Stimulated activated naive CD8-positive, alpha-beta T cell treated with anti-CD3 and anti-CD28 coated beads, Interleukin-15, amount 100 ng/mL, for 72 hours (primary cell): Measurements from ENCODE around the gene TBC1D1.

Experiments
- ATAC-seq: fragments of 150-1000 bp; cut with Tn5 transposase; 2 replicates; pipeline ENCODE4 v1.10.0; 2021; ENCODE audit warnings: mild to moderate bottlenecking, moderate library complexity
- DNase-seq, 2 donors: peaks; one replicate each; pipeline ENCODE4 v3.0.0; 2021 to 2022
- H3K27ac Mint-ChIP-seq, 2 donors: one replicate each; pipeline ENCODE4 v1.8.0; 2022; ENCODE audit warnings: mild to moderate bottlenecking in 2 of 2, mixed read lengths in 2 of 2, moderate library complexity in 2 of 2
- H3K27me3 Mint-ChIP-seq: one replicate; pipeline ENCODE4 v1.8.0; 2022; ENCODE audit warnings: mixed read lengths
- H3K4me1 Mint-ChIP-seq: one replicate; pipeline ENCODE4 v1.8.0; 2022; ENCODE audit warnings: mild to moderate bottlenecking, mixed read lengths
- H3K4me3 Mint-ChIP-seq, 2 donors: one replicate each; pipeline ENCODE4 v1.8.0; 2022; ENCODE audit warnings: mild to moderate bottlenecking in 2 of 2, mixed read lengths in 2 of 2, moderate library complexity in 1 of 2
- H3K9me3 Mint-ChIP-seq, 2 donors: one replicate each; pipeline ENCODE4 v1.8.0; 2022; ENCODE audit warnings: mixed read lengths in 2 of 2

The TBC1D1 gene

GRCh38 chr4:38071801-38072431 is 181.0 kb downstream of the TBC1D1 start:
- Mint-ChIP-seq H3K27ac (no peak overlapping the region), H3K4me3 (no peak overlapping the region), H3K27me3 (no peaks in the 10 kb centered on the region), H3K9me3 (no peaks in the 10 kb centered on the region), H3K4me1 (peaks cover 48% of the 10 kb centered on the region)
- DNase-seq, result no peak
- ATAC-seq, result no peak

- peak; percentile 58 for ATAC-seq
- no peaks in the 10 kb centered on the region for H3K27me3 Mint-ChIP-seq
- no peaks in the 10 kb centered on the region for H3K9me3 Mint-ChIP-seq
- no peak overlapping the region for H3K4me3 Mint-ChIP-seq
- no peak for DNase-seq
- peaks cover 48% of the 10 kb centered on the region for H3K4me1 Mint-ChIP-seq
- no peak overlapping the region for H3K27ac Mint-ChIP-seq
Measured at GRCh38 chr4:38072578-38072977, 181.7 kb downstream of the TBC1D1 start.

GRCh38 chr4:38073596-38074234 is 182.8 kb downstream of the TBC1D1 start:
- H3K27me3 Mint-ChIP-seq, result no peaks in the 10 kb centered on the region
- no peak overlapping the region for H3K27ac Mint-ChIP-seq
- ATAC-seq (no peak), DNase-seq (no peak)
- H3K4me1 Mint-ChIP-seq, result peaks cover 55% of the 10 kb centered on the region
- no peak overlapping the region for H3K4me3 Mint-ChIP-seq
- no peaks in the 10 kb centered on the region for H3K9me3 Mint-ChIP-seq

DNA sequence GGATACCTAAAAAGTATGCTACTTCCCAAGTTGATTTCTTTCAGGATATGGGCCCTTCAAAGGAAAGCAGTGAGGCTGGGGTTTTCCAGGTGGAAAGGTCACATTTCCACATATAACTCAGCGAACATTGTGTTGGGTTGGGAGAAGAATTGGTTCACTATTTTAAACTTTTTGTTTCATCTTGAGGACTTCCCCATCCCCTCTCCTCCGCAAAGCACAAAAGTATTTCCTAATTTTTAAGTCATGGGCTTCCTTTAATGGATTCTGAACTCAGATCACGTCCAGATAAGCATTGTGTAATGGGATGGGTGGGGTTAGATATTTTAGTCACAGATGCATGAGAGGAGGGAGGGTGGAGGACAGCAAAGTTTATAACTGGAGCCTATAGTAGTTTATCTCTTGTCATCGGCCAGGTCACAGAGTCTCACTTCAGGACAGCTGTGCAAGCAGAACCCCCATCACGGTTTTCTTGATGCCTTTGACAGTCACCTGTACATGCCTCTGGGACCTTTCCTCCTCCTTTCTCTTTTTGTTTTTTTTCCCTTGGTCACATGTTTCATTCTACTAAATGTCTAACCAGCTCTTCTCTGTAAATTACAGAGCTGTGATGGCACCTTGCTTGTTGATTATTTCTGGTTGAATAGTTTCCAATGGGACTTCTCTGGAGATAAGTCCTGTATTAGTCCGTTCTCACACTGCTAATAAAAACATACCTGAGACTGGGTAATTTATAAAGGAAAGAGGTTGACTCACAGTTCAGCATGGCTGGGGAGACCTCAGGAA is 184.7 kb downstream of the TBC1D1 start:
- ATAC-seq (no peak), DNase-seq (no peak)
- no peak overlapping the region for H3K27ac Mint-ChIP-seq
- no peaks in the 10 kb centered on the region for H3K27me3 Mint-ChIP-seq
- H3K4me1 Mint-ChIP-seq, result peaks cover 44% of the 10 kb centered on the region
- no peaks in the 10 kb centered on the region for H3K9me3 Mint-ChIP-seq
- no peak overlapping the region for H3K4me3 Mint-ChIP-seq

- Mint-ChIP-seq H3K4me3 (no peak overlapping the region), H3K9me3 (no peaks in the 10 kb centered on the region)
Measured at GRCh38 chr4:38076153-38076669, 185.3 kb downstream of the TBC1D1 start.

DNA sequence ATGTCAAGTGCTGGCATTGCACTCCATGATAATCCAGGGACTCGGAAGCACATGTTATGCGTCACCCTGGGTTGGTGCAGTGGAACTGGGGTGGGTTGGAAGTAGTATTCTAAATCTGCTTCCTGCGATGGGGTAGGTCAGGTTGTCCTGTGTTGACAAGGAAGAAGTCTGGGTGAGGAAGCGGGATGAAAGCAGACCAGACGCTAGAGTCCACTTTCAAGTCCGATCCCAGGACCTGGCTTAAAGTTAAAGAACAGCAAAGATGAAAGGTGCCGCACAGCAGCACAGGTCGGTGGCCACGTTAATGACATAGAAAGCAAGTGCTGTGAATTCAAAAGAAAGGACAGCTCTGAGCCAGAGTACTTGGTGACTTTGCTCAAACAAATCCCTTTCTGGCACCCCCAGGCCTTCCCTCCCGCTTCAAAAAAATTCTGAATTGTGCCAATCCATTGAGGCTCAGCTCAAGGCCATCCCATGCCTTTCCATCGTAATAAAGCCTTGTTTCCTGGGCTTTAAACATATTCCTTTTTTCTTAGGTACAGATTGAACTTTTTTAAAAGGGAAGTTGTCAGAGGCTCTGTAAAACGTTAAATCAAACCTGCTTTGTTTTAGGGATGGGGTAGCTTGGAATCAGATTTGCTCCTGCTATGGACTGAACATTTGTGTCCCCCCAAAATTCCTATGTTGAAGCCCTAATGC is 187.1 kb downstream of the TBC1D1 start:
- Mint-ChIP-seq H3K27me3 (no peaks in the 10 kb centered on the region), H3K27ac (peak overlapping the region; percentile 38 to 90), H3K9me3 (no peaks in the 10 kb centered on the region), H3K4me3 (no peak overlapping the region), H3K4me1 (peaks cover 27% of the 10 kb centered on the region)
- DNase-seq, result no peak
- ATAC-seq, result no peak

More at GRCh38 chr4:38076153-38076669, 185.3 kb downstream of the TBC1D1 start:
- H3K27me3 Mint-ChIP-seq, result no peaks in the 10 kb centered on the region
- peaks cover 44% of the 10 kb centered on the region for H3K4me1 Mint-ChIP-seq
- DNase-seq (no peak), ATAC-seq (no peak)
- H3K27ac Mint-ChIP-seq, result no peak overlapping the region

- ATAC-seq (peak; percentile 53), DNase-seq (no peak)
- H3K4me1 Mint-ChIP-seq, result peaks cover 25% of the 10 kb centered on the region
- H3K27ac Mint-ChIP-seq, result peak overlapping the region; percentile 38 to 90
- H3K4me3 Mint-ChIP-seq, result no peak overlapping the region
- no peaks in the 10 kb centered on the region for H3K27me3 Mint-ChIP-seq
- H3K9me3 Mint-ChIP-seq, result no peaks in the 10 kb centered on the region
Measured at GRCh38 chr4:38078590-38079421, 187.9 kb downstream of the TBC1D1 start.

GRCh38 chr4:38080061-38080974 is 189.4 kb downstream of the TBC1D1 start:
- Mint-ChIP-seq H3K9me3 (no peaks in the 10 kb centered on the region), H3K4me1 (peaks cover 18% of the 10 kb centered on the region), H3K27me3 (no peaks in the 10 kb centered on the region), H3K4me3 (no peak overlapping the region), H3K27ac (no peak overlapping the region)
- DNase-seq (no peak), ATAC-seq (no peak)

DNA sequence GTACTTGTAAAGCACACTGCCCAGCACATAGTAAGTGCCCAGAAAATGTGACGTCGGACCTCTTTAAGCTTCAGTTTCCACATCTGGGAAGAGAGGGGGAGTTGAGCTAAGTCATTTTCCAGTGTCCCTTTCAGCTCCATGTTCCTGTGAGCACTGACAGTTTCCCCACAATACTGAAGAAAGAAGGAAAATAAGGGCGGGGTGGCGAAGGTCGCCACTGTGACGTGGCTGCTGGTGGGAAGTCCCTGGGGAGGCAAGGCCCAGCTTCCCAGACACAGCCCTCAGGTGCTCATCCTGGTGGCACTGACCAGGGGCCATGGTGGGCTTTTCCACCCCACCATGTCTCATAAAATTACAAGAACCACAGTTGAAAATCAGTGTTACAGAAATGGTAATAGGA is 191.1 kb downstream of the TBC1D1 start:
- ATAC-seq (no peak), DNase-seq (no peak)
- Mint-ChIP-seq H3K27ac (peak overlapping the region in 1 of 2 donors; percentile 55), H3K27me3 (no peaks in the 10 kb centered on the region), H3K4me1 (peaks cover 14% of the 10 kb centered on the region), H3K4me3 (no peak overlapping the region), H3K9me3 (no peaks in the 10 kb centered on the region)

- no peaks in the 10 kb centered on the region for H3K9me3 Mint-ChIP-seq
- no peak overlapping the region for H3K27ac Mint-ChIP-seq
- DNase-seq, result no peak
- no peak overlapping the region for H3K4me3 Mint-ChIP-seq
- H3K27me3 Mint-ChIP-seq, result no peaks in the 10 kb centered on the region
- no peak for ATAC-seq
- H3K4me1 Mint-ChIP-seq, result peaks cover 14% of the 10 kb centered on the region
Measured at GRCh38 chr4:38082424-38083385, 191.8 kb downstream of the TBC1D1 start.

DNA sequence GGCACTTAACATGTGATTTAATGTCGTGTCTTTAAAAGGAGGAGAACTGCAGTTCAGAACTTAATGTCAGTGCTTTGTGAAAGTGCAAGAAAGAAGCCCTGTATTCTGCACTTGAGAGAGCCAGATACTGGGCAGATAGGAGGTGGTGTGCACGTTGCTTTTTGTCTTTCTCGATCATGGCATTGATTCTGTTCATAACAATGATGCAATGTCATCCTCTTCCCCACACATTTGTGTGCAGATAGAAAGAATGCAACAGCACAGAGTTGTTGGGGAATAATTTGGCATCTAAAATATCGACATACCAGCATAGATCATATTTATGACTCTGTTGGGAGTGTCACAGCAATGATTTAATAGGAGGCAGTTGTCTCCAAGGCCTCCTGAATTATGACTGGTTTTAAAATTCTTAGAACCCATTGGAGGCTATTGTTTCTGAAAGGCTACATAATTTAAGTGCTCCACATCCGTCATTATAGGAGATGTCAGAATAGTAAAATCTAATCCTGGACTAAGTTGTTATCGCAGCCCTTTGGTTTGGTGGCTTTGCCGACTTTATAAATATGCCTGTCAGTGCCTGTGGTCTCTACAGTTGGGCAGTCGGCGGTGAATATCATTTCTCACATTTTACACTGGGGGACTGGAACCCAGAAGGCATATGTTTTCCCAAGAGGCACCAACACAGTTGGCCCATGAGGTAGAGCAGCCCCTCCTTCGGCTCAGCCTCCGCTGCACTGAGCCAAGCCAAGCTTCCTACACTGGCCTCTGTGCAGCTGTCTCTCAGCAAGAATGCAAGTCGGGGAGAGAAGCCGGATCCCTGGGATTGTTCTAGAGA is 194.2 kb downstream of the TBC1D1 start:
- Mint-ChIP-seq H3K4me1 (peaks cover 2% of the 10 kb centered on the region), H3K9me3 (no peaks in the 10 kb centered on the region), H3K27me3 (no peaks in the 10 kb centered on the region), H3K27ac (no peak overlapping the region), H3K4me3 (no peak overlapping the region)
- DNase-seq (no peak), ATAC-seq (no peak)

GRCh38 chr4:38085751-38086150 is 194.9 kb downstream of the TBC1D1 start:
- Mint-ChIP-seq H3K4me1 (peaks cover 9% of the 10 kb centered on the region), H3K9me3 (no peaks in the 10 kb centered on the region), H3K4me3 (no peak overlapping the region), H3K27me3 (no peaks in the 10 kb centered on the region), H3K27ac (no peak overlapping the region)
- no peak for DNase-seq
- ATAC-seq, result no peak
